Measurements from ENCODE around the gene TMEM212.

- TF ChIP-seq CTCF (IDR thresholded peaks at IDR 0.05) (no peak), CHD4 (IDR thresholded peaks at IDR 0.05; ENCODE audit: borderline replicate concordance) (no peak), MAX (IDR thresholded peaks at IDR 0.05) (no peak), CBX2 (IDR thresholded peaks at IDR 0.05; ENCODE audit: borderline replicate concordance, low read depth) (no peak), POLR2AphosphoS2 (conservative IDR thresholded peaks at IDR 0.05; ENCODE audit: low read length) (no peak), CHD2 (IDR thresholded peaks at IDR 0.05; ENCODE audit: low read length, partially characterized antibody) (no peak), SMC3 (IDR thresholded peaks at IDR 0.05) (no peak), ELK1 (IDR thresholded peaks at IDR 0.05; ENCODE audit: low read depth, low read length) (no peak), RFX5 (IDR thresholded peaks at IDR 0.05) (no peak), PHF8 (IDR thresholded peaks at IDR 0.05; ENCODE audit: borderline replicate concordance, low read depth) (no peak), EHMT2 (IDR thresholded peaks at IDR 0.05; ENCODE audit: low read depth) (no peak), JUN (IDR thresholded peaks at IDR 0.05) (no peak), POLR2A (IDR thresholded peaks at IDR 0.05; ENCODE audit: low read length) (no peak), USF2 (IDR thresholded peaks at IDR 0.05) (no peak)
Observed at GRCh38 chr3:171803044-171803443, 40.1 kb upstream of the TMEM212 start.

All from A549 (cell line).